ENCODE data around the gene DDX31. TPM values are rescaled to one million over a fixed set of nuclear protein-coding genes. Genes with fewer than 3 reads are reported as not detected.

The DDX31 gene
- total RNA-seq, 1 experiment from 2014 or later, result 28.4 TPM

- Histone ChIP-seq H4K20me1 (ENCODE audit: control insufficient read depth, insufficient read depth, insufficient read length) (no peaks in the 10 kb centered on the region), H3K79me2 (ENCODE audit: insufficient read depth, low read length) (no peaks in the 10 kb centered on the region), H3K4me2 (ENCODE audit: insufficient read depth, insufficient read length, low read length) (no peak overlapping the region), H2BK5ac (ENCODE audit: insufficient read length, low read length) (no peak overlapping the region), H2AFZ (ENCODE audit: low read length) (no peak overlapping the region), H3K27ac (ENCODE audit: insufficient read length, low read depth, low read length) (no peak overlapping the region), H3K23ac (ENCODE audit: insufficient read length, low read depth, low read length) (no peak overlapping the region), H4K91ac (ENCODE audit: insufficient read length, low read depth, low read length) (no peak overlapping the region), H3K23me2 (ENCODE audit: insufficient read length, low read depth, low read length, poor library complexity, severe bottlenecking) (no peaks in the 10 kb centered on the region), H2BK15ac (ENCODE audit: low read depth, low read length) (no peak overlapping the region), H3K14ac (ENCODE audit: insufficient read depth, low read length) (no peak overlapping the region), H4K8ac (replicated peaks; ENCODE audit: insufficient read length, low read depth, low read length) (no peak overlapping the region), H2BK20ac (ENCODE audit: low read depth, low read length, poor library complexity, severe bottlenecking) (no peak overlapping the region), H4K5ac (ENCODE audit: insufficient read length, low read depth, low read length) (no peak overlapping the region), H3K9ac (ENCODE audit: extremely low read depth, insufficient read length, low read length) (no peak overlapping the region), H3K9me3 (ENCODE audit: control insufficient read depth, low read depth, low read length) (no peaks in the 10 kb centered on the region), H3K4me1 (ENCODE audit: insufficient read depth, low read length) (no peaks in the 10 kb centered on the region; the same call in 1 of the 2 replicates), H2BK120ac (ENCODE audit: low read depth, low read length, poor library complexity, severe bottlenecking) (no peak overlapping the region), H3K79me1 (ENCODE audit: insufficient read depth, low read depth, low read length, poor library complexity, severe bottlenecking) (no peaks in the 10 kb centered on the region), H2BK12ac (ENCODE audit: insufficient read length, low read depth, low read length) (no peak overlapping the region), H3T11ph (ENCODE audit: low read length) (no peak overlapping the region), H3K56ac (ENCODE audit: insufficient read length, low read depth, low read length) (no peak overlapping the region), H3K4ac (ENCODE audit: low read depth, low read length) (no peak overlapping the region), H3K27me3 (ENCODE audit: insufficient read depth, low read length) (no peaks in the 10 kb centered on the region), H2AK5ac (ENCODE audit: insufficient read length, low read length) (no peak overlapping the region), H3K18ac (ENCODE audit: insufficient read length, low read depth, low read length) (no peak overlapping the region)
- TF ChIP-seq CTCF (conservative IDR thresholded peaks at IDR 0.05), result no peak
- Mint-ChIP-seq H3K27me3 (ENCODE audit: low read depth) (peaks cover 9% of the 10 kb centered on the region), H3K4me3 (no peak overlapping the region), H3K4me1 (peaks cover 9 to 26% of the 10 kb centered on the region in 2 experiments), H3K9me3 (peaks cover 9 to 10% of the 10 kb centered on the region in 2 experiments), H3K36me3 (ENCODE audit: insufficient read depth in 1 of 3, low read depth in 3 of 3) (peaks cover 0 to 8% (median 6%) of the 10 kb centered on the region in 3 experiments; a peak in 6 of 7 replicates), H3K27ac (no peak overlapping the region)
- no peak for DNase-seq
- WGBS (ENCODE audit: extremely low coverage, insufficient read length, low lambda C conversion rate), result no CpG with 5 or more reads among the region's 8 CpGs
These were observed 114.3 kb downstream of the DDX31 start for GRCh38 chr9:132555528-132555927.
